Stimulated activated CD8-positive, alpha-beta memory T cell treated with anti-CD3 and anti-CD28 coated beads, Interleukin-4, amount 100 ng/mL, for 24 hours (primary cell): Measurements from ENCODE around the gene TRAF6.

ENCODE experiments used
- DNase-seq: peaks from one replicate; pipeline ENCODE4 v3.0.0-alpha.2; 2020; ENCODE audit warnings: low read depth

The TRAF6 gene

DNA sequence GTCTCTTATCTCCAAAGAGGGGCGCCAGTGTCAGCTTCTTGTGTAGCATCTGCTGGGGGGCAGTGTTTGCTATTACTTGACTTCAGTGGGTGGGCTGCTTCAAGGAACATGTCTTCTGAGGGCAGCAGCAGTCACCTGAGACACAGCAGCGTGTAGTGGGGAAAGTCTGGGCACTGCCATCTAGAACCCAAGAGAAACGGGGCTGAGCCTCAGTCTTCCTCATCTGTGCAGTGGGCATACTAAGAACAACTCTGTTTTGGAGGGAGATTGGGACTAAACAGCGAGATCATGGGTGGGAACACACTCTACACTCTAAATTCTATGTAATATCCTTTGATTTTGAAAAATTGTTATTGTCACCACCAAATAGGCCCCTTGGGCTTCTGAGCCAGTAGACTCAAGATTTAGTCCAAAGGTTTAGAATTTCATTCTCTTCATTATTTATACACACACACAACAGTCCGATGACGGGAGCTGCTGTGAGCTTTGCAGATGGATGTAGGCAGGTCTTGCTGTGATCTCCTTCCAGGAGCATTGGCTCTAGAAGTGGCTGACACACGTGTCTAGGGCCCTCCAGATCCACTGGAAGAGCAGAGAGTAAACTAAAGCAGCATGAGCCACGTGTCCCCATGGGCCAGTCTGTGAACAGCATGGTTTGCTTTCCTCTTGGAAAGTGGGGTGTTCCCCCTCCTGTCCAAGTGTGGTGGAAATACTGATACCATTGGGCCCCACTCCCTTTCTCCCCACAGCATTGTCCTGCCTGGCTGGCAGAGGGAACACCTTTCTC lies 51.8 kb downstream of the TRAF6 start:
- no peak for DNase-seq

DNA sequence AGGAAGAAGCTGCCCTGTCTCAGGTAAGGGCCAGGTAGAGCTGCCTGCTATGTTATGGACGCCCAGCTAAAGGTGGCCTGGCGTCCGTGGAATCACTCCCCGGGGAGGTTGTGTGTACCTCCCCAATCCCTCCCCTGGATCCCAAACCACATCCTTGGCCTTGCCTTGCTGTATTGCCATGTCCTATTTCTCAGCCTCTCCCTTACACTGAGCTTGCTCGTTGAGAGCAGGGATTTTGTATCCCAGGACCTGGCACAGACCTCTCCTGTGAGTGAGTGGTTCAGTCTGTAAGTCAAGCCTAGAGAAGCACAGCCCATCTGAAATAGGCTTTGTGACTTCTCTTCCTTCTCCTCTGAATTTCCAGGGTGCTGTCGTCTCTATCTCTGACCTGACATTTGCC lies 53.9 kb downstream of the TRAF6 start:
- no peak for DNase-seq

DNA sequence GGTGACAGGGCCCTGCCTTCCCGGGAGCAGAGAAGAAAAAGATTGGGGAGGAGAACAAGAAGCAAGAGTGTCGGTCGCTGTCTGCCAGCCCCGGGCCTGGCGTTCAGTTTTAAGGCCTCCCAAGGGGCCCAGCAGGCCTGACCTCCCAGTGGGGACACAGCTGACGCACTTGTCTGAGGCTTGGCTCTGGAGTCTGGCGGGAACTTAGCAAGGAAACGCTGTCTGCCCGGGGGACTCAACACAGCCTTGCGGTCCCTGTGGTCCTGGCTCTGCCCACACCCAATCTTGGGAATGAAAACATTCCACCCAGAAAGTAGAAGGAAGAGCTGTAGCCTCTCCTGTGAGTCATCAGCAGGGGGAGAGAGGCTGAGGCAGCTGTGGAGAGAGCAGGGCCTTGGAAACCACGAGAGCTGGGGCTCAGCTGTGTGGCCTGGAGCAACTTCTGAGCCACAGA lies 54.4 kb downstream of the TRAF6 start:
- no peak for DNase-seq

DNA sequence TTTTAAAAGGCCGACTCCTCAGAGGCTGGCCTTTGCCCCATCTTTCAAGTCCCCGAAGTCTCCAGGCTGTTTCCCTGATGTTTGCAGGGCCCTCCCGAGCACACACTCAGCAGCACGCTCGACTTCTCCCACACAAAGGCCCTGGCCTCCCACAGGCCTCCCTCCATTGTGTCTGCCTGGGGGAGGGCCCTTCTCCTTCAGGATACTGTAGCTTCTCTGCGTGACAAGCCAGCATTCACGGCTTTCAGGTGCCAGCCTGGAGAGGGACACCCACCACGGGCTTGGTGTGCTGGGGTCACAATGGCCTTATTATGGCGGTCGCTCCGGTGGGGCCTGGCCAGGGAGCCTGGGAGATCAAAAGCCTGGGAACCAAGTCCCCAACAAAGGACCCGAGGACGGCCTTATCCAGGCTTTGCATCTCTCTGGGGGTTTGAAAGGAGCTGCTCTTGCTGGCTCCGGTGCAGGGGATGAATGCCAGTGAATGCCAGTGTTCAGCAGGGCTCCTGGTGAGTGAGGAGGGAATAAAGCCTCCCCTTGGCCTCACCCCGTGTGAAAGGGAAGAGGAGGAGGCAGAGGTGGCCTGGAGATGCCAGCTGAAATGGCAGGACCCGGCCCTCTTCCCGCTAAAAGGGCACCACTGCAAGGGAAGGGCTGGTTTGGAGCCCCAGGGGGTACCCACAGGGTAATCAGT lies 55.0 kb downstream of the TRAF6 start:
- no peak for DNase-seq

DNA sequence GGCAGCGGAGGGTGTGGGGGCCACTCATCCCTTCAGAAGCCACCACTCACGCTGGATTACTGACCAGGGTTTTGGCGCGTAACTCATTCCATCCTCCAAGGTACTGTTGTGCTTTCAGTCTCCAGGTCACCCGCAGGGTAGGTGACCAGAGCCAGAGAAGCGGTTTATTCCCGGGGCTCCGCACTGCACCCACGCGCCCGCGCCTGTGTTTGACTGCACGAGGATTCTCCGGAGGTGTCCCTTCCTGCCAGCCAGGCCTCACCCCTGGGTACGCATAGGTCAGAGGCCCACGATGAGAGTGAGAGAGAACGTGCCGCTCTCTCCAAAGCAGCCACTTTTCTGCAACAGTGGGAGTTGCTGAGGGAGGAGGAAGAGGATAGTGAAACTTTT lies 55.5 kb downstream of the TRAF6 start:
- DNase-seq: no peak

DNA sequence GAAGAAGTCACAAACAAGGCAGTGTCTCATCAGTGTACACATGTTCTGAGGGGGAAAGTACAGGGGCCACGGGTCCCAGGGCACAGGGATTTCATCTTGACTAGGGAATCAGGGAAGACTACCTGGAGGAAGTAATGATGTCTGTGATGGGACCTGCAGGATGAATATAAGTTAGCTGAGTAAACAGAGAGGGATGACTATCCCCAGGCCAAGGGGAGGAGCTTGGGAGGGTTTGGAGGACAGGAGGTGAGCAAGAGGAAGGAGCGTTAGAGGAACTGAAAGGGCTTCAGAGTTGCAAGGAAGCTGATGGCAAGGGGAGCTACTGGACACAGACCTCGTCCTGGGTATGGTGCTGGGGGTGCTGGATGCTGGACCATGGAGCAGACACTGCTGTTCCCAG lies 56.4 kb downstream of the TRAF6 start:
- no peak for DNase-seq

DNA sequence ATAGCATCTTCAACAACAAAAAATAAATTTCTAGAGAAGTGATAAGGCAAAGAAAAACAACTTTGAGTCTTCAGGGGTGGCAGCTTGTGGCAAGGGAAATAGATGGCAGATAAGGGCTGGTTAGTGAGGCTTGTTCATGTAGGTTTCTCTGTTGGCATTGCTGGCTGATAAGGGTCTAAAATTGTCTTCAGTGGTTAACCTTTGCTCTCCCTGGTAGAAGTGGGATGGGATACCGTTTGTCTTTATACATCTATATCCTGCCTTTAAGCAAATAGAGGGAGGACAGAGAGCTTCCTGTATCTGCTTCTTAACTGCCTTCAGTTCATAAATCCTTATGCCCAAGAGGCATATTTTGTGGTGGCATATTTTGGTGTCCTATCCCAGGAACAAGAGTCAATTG lies 57.1 kb downstream of the TRAF6 start:
- no peak for DNase-seq

DNA sequence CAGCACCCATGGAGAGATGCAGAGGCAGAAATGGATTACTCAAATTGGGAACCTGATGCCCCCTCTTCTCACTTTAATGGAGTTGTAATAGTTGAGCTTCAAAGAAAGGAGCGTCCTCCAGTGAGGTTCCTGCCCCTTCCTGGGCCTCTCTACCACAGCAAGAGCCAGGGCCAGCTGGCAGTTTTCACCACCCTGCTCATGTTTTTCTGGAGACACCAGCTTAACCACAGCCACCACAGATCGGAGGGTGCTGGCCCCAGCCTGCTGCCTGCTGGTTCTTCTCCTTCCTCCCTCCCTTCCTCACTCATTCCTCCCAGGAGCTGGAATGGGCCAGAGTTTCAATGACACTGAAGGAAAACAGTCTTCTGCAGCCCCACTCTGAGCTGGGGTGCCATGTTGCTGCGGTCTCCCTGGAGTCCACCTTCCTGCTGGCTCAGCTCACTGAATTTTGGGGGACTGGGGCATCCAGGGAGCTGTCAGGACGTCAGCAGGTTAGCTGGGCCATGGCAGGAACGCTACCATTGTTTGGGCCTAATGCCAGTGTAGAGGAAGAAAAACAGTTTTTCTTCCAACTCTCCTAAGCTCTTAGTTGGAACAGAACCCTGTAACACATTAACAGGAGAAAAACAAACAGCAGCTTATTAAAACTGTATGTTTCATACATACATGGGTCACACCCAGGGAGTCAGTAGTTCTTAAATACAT lies 57.7 kb downstream of the TRAF6 start:
- DNase-seq: no peak

DNA sequence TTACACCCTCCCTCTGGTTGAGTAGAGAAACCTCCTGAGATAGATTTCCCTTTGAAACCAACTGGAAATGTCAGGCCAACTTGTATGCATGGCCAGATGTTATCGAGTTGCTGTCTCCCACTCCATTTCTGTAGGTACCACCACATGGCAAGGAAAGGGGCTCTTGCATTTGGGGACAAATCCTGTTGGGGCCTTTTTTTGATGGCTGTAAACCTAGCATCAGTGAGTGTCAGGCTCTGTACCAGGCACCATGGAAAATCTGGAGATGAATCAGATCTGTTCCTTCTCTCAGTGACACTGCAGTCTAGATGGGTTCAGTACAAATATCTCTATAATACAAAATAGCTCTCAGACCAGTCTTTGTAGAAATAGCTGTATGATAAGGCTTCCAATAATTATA lies 58.4 kb downstream of the TRAF6 start:
- DNase-seq: no peak

DNA sequence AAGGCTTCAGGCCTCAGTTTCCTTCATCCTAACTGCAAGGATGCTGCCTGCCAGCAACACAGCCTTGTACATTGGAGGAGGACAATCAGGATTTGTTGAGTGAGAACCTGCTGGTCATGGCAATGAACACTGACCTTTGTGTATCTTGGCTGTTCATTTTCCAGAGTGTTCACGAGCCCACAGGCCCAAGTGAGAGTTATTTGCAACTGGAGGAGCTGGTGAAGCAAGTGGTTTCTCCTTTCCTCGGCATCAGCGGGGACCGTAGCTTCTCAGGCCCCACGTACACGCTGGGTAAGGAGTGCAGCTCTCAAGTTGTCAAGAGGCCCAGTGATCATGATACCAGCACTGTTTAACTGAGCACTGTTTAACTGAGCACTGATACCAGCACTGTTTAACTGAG lies 59.0 kb downstream of the TRAF6 start:
- no peak for DNase-seq

DNA sequence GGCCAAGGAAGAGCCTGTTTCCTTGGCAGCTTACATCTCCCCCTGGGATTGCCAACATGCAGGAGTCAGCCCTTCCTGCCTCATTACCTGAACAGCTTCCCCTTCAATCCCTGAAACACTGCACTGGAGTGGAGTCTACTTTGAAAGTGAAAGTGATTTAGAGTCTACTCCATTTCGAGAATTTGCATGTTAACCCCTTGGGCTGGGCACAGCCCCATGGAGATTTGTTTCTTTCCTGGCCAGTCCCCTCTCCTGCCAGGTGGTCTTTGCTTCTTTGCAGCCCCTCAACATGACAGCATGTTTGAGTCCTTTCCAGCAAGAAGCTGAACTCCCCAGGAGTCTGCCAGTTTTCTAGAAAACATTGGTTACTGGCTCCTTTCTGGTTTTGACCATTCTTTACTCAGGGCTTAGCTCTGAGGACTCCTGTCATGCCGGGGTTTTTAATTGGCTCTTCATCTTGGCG lies 59.9 kb downstream of the TRAF6 start:
- DNase-seq: no peak

DNA sequence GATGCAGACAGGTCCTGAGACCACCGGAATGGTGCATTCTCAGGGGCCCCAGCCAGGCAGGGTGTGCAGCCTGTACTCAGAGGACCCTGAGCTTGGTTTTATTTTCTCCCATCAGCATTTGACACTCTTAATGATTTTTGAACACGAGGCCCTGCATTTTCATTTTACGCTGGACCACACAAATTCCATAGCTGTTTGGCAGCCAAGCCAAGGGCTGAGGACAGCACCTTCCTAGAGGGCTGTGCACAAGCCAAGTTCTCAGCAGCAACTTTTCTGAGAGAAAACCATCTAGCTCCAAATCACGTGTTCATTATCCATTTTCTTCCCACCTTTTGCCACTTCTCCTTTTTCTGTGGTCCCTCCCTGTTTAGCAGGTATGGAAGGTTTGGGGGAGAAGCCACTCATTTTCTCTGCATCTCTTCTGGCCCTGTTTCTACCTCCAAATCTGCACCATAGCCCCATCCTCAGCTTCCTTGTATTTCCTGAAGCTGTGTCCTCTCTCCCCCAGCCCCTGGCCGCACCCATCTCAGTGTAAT lies 60.4 kb downstream of the TRAF6 start:
- no peak for DNase-seq

DNA sequence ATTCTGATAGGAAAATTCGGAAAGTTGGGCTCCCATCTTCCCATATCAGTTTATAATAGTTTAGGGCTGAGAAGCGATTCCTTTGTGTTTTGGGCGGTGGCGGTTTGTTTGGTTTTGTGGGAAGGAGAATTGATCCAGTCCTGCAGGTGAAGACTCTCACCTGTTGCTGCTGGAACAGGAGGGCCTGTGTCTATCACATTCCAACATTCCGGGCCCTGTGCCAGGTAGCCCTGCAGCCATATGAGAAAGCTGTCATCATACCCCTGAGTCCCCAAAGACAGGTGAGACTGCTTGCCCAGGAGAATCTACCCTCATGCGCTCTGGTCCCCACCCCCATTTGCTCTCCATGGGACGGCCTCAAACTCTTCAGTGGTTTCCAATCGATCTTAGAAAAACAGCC lies 62.1 kb downstream of the TRAF6 start:
- DNase-seq: no peak

DNA sequence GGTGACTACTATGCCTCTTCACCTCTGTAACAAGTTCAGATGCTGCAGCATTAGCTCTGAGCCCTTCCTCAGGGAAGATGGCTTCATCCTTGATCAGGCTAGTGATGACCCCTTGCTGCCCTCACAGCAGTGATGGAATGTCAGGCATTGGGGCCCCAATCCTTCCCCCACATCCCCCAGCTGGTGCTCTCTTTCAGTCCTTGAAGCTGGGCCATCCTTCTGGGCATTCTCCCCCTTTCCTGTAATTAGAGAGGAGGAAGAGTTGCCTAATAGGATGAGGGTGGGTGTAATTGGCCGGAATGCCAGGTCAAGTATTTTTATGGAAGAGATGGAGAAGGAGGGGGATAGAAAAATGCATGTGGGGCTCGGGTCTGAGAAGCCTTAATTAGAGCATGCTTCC lies 62.6 kb downstream of the TRAF6 start:
- no peak for DNase-seq

DNA sequence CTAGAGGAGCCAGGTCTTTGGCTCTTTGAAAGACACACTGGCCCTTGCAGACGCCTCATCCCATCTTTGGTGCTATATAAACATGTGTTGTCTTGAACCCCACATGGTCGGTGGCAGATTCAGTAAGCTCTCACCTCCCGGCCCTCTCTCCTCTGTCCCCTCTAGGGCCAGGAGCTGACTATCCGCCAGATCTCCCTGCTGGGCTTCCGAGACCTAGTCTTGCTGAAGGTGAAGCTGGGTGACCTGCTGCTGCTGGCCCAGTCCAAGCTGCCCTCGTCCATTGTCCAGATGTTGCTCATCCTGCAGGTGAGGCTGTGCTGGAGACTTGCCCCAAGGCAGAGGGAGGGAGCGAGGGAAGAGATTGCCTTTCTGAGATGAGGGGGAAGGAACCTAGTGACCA lies 63.9 kb downstream of the TRAF6 start:
- DNase-seq: no peak

DNA sequence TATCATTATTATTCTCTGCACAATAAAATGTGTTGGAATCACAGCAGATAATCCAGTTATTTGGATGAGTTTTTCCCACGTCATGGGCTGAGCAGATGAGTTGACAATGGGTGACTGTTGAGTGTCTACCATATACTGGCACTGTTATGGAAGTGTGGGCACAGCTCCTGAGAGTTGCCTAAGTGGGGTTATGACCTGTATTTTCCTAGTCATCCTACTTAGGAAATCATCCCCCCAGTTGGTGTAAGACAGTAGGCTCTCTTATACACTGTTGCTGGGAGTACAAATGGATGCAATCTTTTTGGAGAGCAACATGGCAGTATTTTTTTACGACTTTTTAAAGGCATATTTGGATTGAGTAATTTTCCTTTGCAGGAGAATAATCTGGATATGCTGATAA lies 66.4 kb downstream of the TRAF6 start:
- DNase-seq: no peak

DNA sequence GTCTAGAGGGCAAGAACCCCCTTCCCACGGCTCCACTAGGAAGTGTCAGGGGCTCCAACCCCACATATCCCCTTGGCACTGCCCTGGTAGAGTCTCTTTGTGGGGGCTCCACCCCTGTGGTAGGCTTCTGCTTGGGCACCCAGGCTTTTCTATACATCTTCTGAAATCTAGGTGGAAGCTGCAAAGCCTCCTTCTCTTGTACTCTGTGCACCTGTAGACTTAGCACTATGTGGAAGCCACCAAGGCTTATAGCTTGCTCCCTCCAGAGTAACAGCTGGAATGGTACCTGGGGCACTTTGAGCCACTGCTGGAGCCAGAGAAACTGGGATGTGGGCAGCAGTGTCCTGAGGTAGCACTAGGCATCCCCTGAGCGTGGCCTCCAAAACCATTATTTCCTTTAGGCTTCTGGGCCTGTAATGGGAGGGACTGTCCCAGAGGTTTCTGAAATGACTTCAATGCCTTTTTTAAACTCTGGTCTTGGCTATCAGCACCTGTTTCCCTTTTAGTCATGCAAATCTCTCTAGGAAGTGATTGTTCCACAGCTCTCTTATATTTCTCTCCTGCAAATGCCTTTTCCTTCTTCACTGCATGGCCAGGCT lies 68.4 kb downstream of the TRAF6 start:
- DNase-seq: no peak

DNA sequence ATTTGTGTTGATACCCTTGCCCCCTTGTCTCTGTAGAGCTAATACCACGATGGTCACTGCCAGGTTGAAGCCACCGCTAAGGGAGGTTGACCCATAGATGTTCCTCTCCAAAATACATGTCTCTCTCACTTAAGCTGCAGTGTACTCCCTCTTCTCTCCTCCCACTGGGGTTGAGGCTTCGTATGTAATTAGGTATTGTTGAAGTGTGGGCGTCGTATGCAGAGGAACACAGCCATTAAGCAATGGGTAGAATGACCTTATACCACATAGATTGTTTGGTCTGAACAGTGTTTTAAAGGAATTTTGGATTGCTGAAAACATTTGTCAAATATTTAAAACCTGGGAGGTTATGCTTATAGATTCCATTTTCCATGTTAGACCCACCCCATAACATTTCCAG lies 71.9 kb downstream of the TRAF6 start:
- no peak for DNase-seq

DNA sequence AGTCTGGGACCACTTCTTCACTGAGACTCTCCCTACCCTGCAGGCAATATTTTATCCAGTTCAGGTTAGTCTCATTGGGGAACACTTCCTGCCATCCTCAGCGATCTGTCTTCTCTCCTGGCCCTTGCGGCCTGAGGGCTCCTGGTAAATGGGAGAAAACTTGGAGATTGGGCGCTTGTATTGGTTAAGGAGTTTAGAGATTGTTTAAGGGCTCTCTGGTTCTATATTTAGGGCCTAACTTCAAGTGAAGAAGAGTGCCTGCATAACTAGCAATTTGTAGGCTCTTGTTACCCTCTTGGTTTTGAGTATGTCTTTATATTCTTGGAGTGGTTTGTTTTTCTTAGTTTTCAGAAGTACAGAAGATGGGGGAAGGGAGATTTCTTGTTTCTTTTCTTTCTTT lies 72.7 kb downstream of the TRAF6 start:
- DNase-seq: no peak
